GM19025 (cell line): ENCODE measurements around the gene CUEDC1.
"Not testable (repeated sequence)": the region's sequence is repeated elsewhere in the genome, so short reads cannot be mapped to it uniquely, and the experiment has no call there.

Source experiments
- ATAC-seq: cut with Tn5 transposase; IDR thresholded peaks from one replicate; pipeline ENCODE4 v1.9.1; 2021; ENCODE audit warnings: mild to moderate bottlenecking, low read depth, moderate library complexity; ENCODE audit not compliant: unreplicated experiment

Gene CUEDC1

DNA sequence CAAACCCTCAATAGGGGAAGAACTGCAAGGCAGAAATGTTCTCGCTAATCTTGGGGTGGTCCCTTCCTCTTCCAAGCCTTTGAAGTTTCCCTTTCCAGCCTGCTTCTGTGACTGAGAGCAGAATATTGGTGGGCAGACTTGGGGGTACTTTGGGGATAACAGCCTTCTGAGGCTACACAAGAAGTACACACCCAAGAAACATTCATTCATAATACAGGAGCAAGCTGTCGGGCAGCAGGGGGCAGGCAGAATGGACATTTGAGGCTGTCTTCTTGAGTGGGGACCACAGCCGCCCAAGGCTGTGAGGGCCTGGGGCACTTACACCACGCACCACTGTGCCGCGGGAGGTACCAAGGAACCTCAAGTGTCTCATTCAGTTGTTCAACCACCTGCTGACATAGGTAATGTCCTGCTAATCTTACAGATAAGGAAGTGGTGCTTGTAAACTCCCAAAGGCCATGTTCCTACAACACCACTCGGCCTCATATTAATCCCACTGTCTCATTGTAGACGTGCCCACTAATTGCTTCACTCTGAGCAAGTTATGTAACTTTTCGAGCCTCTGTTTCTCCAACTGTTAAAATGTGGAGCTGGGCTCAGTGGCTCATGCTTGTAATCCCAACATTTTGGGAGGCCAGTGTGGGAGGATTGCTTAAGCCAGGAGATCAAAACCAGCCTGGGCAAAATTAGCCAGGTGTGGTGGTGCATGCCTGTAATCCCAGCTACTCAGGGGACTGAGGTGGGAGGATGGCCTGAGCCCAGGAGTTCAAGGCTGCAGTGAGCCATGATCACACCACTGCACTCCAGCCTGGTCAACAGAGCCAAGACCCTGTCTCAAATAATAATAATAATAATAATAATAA is 102.9 kb downstream of the CUEDC1 start:
- ATAC-seq: no peak

DNA sequence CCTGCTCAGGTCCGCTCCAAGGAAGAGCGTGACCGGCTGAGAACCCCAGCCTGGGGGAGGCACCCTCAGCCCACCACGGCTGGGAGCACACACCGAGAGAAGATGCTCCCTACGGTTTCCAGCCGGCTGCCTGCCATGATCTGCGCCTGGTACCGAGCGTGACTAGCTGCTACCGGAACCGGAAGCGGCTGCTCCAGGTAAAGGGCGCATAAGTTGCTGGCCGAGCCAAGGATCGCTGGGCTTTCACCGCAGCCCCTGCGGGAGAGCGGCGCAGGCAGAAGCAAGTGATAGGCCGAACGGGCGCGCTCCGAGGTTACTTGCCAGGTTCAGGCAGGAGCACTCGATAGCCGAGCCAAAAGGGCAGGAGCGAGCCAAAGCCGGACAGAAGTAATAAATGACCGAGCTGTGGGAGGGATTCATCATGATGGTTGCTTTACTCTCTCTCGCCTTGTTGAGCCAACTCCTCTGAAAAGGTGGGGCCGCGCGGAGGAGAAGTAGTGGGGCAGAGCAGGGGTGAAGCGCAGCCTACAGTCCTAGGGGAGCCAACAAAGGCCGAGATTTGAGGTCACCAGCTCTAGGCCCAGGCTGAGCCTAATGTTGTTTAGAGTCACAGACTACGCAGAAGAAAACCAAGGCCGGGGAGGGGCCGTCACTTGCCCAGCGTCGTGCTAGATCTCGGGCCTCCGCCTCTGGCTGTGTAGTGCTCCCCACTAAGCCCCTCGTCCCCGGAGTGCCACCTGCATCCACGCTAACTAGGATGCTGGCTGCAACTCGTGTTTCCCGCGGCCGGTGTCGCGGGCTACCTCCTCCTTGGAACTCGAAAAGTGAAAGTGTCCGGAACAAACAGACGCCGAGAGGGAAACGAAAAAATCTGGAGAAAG is 105.1 kb downstream of the CUEDC1 start, which contains the start of gene MRPS23:
Gene MRPS23, minus strand, starts transcription at position 171 of the 881 bp plus-strand sequence. Its CDS starts 34 bp downstream, at position 137.
- ATAC-seq: peak; percentile 86

DNA sequence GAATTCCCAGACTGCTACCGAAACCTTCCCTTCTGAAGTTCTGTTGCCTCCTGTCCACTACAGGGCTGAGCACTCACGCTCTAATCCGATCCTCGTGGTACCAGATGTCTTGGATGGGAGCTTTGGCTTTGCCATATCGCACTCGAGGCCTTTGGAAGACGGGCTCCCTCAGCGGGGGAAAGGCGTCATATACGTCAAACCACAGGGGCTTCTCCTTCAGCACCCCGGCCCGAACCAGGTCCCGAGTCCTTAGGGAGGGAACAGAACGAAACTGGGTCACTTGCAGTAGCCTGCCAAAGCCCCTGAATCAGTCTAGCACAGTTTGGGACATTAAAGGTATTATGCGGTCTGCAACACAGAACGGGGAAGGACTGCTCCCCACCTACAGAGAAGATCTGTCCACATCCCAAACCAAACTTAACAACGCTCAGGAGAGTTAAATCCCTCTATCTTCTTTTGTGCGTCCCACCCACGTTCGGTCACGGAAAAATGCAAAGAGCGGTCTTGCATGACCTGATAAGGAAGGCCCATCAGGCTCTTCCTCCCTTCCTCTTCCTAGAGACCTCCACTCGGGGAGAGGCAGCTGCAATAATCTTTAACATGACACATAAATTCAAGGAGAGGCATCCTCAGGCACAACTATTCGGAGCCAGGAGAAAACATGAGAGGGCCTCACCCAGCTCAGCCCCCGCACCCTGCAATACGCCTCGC is 105.9 kb downstream of the CUEDC1 start:
- no peak for ATAC-seq

DNA sequence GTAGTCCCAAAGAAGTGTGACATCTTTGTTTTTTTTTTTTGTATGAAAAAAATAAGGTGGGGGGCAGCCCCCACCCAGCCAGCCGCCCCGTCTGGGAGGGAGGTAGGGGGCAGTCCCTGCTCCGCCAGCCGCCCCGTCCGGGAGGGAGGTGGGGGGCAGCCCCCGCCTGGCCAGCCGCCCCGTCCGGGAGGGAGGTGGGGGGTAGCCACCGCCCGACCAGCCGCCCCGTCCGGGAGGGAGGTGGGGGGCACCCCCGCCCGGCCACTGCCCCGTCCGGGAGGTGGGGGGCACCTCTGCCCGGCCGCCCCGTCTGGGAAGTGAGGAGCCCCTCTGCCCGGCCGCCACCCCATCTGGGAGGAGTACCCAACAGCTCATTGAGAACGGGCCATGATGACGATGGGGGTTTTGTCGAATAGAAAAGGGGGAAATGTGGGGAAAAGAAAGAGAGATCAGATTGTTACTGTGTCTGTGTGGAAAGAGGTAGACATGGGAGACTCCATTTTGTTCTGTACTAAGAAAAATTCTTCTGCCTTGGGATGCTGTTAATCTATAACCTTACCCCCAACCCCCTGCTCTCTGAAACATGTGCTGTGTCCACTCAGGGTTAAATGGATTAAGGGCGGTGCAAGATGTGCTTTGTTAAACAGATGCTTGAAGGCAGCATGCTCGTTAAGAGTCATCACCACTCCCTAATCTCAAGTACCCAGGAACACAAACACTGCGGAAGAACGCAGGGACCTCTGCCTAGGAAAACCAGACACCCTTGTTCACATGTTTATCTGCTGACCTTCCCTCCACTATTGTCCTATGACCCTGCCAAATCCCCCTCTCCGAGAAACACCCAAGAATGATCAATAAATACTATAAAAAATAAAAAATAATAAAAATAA is 108.9 kb downstream of the CUEDC1 start:
- ATAC-seq: not testable (repeated sequence)

DNA sequence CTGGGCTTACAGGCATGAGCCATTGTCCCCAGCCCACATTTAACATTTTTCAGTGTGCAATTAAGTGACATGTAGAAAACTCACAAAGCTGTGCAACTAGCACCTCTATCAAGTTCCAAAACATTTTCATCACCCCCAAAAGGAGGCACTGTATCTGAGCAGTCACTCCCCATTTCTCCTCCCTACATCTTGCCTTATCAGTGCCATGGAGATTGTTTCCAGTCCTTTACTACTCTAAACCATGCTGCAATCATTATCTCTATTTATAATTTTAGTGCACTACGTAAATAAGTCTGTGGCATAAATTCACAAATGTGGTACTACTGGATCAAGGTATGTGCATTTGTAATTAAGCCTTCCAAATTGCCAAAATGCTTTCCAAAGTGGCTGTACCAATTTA is 112.9 kb downstream of the CUEDC1 start:
- ATAC-seq: no peak

DNA sequence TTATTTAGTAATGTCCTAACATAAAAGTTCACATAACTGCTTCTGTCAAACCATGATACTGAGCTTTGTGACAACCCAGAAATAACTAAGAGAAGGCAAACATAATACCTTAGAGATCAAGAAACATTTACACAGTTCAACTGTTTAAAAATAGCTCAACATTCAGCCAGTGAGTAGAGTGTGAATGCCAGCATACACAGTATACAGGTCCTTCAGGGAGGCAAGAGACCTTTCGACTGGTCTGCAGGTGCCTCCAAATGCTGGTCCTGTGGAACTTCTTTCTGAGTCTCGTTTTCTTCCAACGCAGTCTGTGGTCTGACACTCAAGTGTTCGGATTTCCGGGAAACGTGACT is 115.7 kb downstream of the CUEDC1 start:
- no peak for ATAC-seq

DNA sequence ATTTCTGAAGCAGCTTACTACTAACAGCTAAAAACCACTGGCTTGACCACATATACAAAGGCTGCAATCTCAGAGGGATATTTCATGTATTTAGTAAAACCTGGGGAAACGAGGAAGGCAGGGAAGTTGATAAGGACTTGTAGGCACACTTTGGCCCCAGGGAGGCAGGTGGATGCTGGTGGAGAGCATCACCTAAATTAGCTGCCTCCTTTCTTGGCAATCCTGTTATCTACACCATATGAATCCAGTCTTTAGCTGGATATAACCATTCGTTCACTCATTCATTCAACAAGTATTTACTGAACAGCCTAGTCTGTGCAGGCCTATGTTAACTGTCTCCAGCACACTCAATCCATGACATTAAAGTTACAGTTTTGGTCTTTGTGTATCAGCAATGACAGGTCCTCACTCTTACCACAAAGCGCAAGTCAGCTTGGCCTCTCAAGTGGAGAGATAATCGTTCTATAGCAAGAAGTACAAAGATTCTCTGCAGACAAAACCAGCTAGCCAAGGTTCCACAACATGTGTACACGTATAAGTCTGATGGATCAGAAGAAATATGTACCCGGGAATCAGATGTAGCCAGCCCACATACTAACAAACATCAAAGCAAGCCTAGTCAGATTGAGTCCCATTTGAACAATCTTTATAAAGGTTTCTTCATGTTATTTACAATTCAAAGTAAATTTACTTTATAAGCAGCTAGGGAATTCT is 116.2 kb downstream of the CUEDC1 start:
- ATAC-seq: no peak

DNA sequence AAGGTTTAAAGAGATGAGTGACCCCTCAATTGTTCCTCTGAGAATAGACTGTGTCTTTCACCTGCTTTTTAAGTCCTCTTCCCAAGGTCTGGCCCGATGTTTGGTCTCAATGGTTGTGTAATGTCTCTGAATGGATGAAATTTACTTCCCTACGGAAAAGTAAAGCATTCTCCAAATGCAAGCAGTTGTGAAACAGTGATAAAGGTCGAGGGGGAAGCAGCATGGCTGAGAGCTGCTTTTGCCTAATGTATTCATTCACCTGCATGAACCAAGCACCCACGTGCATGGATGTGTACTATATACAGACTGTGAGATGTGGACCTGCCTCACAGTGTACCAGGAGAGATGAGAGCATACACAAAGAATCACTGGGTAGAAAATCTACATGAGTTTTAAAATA is 116.8 kb downstream of the CUEDC1 start:
- no peak for ATAC-seq

DNA sequence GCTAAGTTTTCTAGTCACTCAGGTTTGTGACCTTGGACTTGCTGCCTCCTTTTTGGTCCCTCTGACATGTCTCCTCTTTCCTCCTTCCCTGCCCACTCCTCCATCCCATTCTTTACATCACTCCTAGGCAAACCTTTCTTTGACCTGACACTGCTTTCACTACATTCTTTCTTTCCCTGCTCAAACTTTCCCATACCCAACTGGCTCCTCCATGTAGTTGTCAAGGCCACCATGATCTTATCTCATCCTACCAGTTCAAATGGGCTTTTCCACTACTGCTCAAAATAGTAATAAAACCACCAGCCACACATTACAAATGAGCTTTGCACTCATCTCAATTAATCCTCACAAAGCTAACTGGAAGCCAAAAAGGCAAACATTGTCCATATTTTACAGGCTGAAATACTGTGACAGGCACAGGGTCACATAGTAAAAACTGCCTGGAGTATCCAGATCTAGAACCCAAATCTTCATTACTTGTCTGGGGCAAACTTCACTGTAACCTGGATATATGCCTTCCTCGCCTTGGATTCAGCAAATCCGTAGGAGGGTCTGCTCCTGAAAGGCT is 119.8 kb downstream of the CUEDC1 start:
- no peak for ATAC-seq

DNA sequence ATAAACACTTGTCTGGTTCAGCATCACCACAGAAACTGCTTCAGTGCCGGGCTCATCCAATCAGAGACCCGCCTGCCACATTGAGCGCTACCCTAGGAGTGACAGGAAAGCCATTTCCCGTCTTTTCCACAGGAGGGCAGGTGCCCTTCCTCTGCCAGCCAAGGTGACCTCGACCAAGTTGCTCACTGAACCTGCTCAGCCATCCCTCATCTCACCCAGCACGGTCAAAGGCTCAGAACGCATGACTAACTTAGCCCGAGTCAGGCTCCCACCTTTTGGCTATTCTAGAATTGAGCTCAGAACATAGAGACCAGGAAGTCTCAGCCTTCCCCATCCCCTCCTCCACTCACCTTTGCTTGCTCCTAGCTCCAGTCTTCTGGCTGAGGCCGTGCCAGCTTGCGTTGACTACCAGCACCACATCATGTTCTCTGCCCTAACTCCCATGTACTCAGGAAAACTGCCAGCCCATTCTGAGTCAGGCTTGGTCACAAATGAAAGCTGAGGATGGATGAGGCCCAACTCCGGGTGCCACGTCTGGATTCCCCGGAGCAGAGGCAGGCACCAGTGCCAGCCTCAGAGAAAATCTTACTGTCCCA is 121.0 kb downstream of the CUEDC1 start:
- no peak for ATAC-seq

DNA sequence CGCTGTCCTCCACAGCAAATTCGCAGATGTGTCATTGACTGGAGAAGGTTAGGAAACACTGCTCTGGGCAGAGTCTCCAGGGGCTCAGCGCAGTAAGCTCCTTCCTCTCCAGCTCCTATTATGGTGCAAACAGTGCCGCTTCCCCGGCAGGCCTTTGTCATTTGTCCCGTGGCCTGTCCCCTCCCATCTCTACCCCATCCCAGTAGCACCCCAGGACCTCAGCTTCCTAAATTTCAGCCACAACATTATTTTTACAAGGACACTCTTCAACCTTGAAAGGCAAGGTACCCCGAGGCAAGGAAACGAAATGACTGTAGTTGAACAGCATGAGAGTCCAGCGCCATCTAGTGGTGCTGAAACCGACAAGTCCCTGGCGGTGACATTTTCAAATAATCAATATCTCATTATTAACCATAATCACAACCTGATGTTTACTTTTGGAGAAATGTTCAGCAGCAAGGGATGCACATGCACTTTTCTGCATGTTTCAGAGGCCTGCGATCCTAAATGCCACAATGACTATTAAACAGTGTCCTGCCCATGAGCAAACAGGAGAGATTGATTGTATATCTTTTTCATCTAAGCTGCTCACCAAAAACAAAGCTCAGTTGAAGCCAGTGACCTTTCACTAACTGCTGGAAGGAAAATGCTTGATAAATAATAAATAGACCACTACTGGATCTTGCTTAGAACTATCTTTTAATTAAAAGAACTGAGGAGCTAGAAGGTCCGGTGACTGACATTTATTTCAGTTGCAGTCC is 121.9 kb downstream of the CUEDC1 start:
- no peak for ATAC-seq

DNA sequence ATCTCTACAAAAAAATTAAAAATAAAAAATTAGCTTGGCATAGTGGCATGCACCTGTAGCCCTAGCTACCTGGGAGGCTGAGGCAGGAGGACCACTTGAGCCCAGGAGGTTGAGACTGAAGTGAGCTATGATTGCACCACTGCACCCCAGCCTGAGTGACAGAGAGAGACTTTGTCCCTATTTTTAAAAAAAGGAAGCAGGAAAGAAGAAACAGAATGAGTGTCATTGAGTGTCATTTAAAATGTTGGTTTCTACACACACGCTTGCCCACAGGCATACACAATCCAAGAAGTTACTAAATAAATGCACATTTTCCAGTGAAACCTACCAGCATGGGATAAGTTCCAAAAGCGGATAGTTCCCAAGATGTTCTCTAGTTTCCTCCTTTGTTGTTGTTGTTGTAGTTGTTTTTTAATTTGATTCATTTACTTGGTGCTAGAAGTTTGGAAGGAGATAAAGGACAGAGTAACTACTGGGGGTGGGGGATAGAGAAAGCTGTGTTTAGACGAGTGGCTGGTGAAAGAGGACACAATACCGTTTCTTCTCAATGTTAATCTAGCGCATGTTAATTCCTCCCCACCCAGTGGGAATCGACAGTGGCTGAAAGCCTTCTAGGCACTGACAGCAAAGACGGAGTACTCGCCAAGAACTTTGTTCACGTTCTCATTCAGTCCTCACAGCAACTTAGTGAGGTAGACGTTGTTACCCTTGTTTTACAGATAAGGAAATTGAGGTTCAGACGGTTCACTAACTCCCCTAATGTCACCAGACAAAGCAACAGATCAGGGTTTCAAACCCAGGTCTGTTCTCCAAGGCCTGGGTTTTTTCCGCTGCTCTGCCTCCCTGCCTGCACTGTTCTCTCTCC is 122.7 kb downstream of the CUEDC1 start:
- ATAC-seq: no peak

DNA sequence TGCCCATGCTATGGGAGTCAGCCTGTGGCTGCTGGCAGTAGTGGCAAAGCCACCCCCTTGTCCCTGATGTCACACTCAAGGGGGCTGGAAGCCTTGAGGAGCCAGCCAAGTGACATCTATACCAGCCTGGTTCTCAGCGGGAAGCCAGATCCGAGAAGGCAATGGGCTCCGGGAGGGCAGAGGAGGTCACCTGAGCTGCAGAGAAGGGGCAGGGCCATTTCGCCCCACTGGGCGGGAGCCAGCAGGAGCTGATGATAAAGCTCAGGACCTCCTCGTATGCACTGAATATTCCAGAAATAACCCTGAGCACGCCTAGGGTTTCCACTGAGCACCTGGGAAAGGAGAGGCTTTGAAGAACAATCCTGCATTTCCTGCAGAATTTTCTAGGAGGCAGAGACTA is 124.3 kb downstream of the CUEDC1 start:
- no peak for ATAC-seq

DNA sequence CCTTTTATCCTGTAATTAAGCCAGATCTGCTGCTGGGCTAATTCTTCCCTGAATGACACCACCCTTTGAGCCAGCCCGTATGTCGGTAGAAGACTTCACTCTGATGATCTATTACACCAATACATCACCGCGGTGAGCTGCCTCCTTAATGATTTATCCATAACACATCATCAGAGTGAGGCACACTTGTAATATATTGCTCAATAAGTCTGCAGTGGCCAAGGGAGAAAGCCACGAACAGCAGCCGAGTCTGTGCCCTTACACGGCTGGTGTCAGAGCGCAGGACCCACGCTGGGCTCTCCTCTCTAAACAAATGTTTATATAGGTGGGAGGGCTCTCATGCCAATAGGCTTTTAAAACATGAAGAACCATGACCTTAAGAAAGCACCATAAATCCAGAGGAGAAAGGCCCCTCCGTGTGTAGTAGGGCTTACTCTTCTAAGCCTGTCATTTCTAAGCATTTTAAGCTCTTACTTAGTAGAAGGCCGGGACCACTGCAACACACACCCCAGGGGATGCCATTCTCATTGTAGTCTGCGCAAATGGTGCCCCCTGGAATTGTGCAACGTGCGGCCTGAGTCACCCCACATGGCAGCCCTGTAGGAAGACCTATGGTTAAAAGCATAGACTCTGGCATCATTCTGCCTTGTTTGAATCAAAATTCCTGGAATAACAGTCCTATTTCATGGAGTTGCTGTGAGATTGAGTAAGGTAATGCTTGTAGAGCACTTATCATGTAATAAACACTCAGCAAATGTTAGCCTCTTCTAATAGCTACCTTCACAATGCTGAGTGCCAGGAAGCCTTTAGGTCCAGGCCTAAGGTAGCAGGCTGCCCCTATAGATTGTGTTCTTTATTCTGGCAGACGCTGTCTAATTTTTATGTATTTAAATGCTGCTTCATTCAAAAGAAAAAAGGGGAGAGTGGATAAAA is 131.5 kb downstream of the CUEDC1 start:
- no peak for ATAC-seq

DNA sequence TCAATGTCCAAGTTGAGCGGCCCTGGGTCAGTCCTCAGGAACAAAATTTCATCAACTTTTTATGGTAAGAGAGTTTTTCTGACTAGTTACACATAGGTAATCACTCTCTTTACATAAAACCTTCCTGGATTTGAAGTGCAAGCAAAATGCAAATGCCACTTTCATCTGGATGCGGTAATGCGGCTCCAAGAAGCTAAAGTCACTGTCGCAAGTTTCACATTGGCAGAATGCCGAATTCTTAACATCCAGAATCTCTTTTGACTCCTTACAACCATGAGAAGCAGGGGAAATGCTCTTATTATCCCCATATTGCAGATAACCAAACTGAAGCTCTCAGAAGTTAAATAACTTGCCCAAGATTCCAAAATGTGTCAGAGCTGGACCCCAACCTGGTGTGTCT is 135.3 kb downstream of the CUEDC1 start:
- ATAC-seq: no peak

DNA sequence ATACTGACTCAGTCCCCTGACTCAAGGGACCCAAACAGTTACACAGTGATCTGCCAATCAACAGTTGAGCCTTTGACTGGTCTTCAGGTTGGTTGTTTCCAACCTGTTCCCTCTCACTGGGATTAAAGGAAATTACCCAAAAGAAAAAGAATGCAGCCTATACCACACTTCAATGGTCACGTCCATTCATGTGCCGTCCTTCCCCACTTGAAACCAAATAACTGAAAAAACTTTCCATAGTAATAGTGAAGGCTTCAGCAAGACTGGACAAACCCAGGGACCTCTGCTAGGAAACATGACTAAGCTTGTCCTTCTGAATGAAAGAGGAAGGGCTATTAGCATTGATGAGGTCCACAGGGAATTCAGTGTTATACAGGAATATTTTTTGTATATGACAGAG is 135.9 kb downstream of the CUEDC1 start:
- no peak for ATAC-seq
